ENCODE data around the gene VWF. TPM values are rescaled to one million over a fixed set of nuclear protein-coding genes. Genes with fewer than 3 reads are reported as not detected.
A peak's percentile ranks its signal among the peaks of the same experiment; 100 is the strongest.

The VWF gene
- total RNA-seq, 3 donors from 2014 or later, result 34.3 to 82.5 (median 72.9) TPM

DNA sequence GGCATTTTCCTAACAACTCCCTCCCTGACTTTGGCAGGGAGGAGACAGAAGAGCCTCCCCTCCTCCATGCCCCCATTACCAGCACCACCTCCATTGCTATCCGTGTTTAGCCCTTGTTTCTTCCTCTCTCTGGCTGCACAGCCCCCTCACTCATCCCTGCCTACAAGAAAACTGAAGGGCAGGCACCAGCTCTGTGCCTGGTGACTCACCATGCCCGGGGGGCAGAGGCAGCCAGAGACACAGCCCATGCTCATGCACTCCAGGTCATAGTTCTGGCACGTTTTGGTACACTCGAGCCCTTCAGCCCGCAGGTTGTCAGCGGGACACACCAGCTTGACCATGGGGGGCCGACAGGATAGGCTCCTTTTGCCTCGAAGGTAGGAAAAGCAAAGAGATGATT is 80.4 kb downstream of the VWF start:
- ATAC-seq (no peak), DNase-seq (no peak)
- TF ChIP-seq CTCF (IDR thresholded peaks at IDR 0.05), result no peak
- Histone ChIP-seq H3K9me3 (no peaks in the 10 kb centered on the region), H3K36me3 (ENCODE audit: low read depth) (no peaks in the 10 kb centered on the region), H3K4me1 (ENCODE audit: low read depth) (no peaks in the 10 kb centered on the region), H3K4me3 (no peak overlapping the region)
- intact Hi-C loops (cut with DNase I, micrococcal nuclease), result no loop called here

- no peaks in the 10 kb centered on the region for H3K36me3 ChIP-seq (ENCODE audit: low read depth)
- intact Hi-C loops (cut with DNase I, micrococcal nuclease), result no loop called here
- ATAC-seq (no peak), DNase-seq (no peak)
- no peak for TF ChIP-seq CTCF (IDR thresholded peaks at IDR 0.05)
- H3K4me3 ChIP-seq, result no peak overlapping the region
- no peaks in the 10 kb centered on the region for H3K4me1 ChIP-seq (ENCODE audit: low read depth)
- no peaks in the 10 kb centered on the region for H3K9me3 ChIP-seq
Observed at GRCh38 chr12:6042446-6042845, 82.0 kb downstream of the VWF start.

GRCh38 chr12:6041891-6042290 is 82.6 kb downstream of the VWF start:
- ATAC-seq (no peak), DNase-seq (no peak)
- intact Hi-C loops (cut with DNase I, micrococcal nuclease), result no loop called here
- no peak overlapping the region for H3K4me3 ChIP-seq
- H3K4me1 ChIP-seq (ENCODE audit: low read depth), result no peaks in the 10 kb centered on the region
- TF ChIP-seq CTCF (IDR thresholded peaks at IDR 0.05), result no peak
- H3K9me3 ChIP-seq, result no peaks in the 10 kb centered on the region
- no peaks in the 10 kb centered on the region for H3K36me3 ChIP-seq (ENCODE audit: low read depth)

DNA sequence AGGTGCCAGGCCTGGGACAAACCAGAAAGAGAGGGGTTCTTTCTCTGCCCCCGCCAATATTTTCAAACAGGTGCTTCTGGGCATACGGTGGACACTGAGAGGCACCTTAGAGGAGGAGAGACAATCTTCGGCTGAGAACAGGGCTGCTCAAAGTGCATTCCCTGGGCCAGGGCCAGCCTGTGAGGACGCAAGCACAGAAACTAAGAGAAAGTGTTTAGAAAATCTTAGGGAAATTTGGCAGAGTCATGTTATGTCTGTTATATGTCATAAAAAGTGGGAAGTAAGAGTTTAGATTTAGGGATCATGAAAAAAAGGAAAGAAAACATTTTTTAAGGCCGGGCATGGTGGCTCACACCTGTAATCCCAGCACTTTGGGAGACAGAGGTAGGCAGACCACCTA is 83.7 kb downstream of the VWF start:
- H3K9me3 ChIP-seq, result no peaks in the 10 kb centered on the region
- intact Hi-C loops (cut with DNase I, micrococcal nuclease), result no loop called here
- ATAC-seq, result no peak
- no peaks in the 10 kb centered on the region for H3K36me3 ChIP-seq (ENCODE audit: low read depth)
- TF ChIP-seq CTCF (IDR thresholded peaks at IDR 0.05), result no peak
- no peak for DNase-seq
- H3K4me1 ChIP-seq (ENCODE audit: low read depth), result no peaks in the 10 kb centered on the region
- no peak overlapping the region for H3K4me3 ChIP-seq

GRCh38 chr12:6039894-6040601 is 84.4 kb downstream of the VWF start:
- ATAC-seq (peak; percentile 85), DNase-seq (peak in 1 of 3 donors; percentile 67)
- TF ChIP-seq CTCF (IDR thresholded peaks at IDR 0.05), result peak; percentile 68
- Histone ChIP-seq H3K4me3 (no peak overlapping the region), H3K9me3 (no peaks in the 10 kb centered on the region), H3K36me3 (ENCODE audit: low read depth) (no peaks in the 10 kb centered on the region), H3K4me1 (ENCODE audit: low read depth) (no peaks in the 10 kb centered on the region)
- intact Hi-C loops (cut with DNase I, micrococcal nuclease), result loop anchor here (2.0 to 5.0 kb wide), 2 partner anchors 48 to 51 kb away; no protein-coding TSS in a partner anchor
